T-helper 9 cell (primary cell): ENCODE results near the gene BCL6B.

Experiments
- DNase-seq: peaks from one replicate; pipeline ENCODE4 v3.0.0-alpha.2; 2020

The BCL6B gene

DNA sequence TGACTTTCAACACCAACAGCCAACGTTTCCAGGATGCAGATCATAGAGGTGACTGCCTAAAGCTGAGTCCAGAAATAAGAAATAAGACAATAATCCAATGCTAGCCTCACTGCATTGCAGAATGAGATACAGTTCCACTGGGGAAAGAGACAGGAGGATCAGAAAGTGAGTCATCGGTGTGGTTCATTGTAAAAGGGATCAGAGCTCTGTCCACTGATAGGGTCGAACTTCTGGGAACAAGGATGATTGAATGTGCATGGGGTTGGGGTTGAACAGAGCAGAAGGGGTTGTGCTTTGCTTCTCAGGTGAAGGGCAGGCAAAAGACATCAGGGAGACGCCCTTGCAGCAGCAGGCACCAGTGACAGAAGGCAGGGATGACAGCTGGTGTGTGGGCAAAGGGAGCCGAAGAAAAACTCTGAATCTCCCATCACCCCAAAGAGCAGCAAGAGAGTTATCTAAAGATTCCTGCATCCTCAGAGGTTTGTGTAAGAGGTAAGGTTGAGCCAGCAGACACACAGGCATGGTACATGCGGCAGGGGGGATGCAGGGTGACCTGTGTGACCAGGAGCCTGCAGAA, 40.8 kb downstream of the BCL6B start:
- no peak for DNase-seq

GRCh38 chr17:7064261-7064660, 41.4 kb downstream of the BCL6B start:
- no peak for DNase-seq

- no peak for DNase-seq
Measured at GRCh38 chr17:7067198-7067597, 44.3 kb downstream of the BCL6B start.

DNA sequence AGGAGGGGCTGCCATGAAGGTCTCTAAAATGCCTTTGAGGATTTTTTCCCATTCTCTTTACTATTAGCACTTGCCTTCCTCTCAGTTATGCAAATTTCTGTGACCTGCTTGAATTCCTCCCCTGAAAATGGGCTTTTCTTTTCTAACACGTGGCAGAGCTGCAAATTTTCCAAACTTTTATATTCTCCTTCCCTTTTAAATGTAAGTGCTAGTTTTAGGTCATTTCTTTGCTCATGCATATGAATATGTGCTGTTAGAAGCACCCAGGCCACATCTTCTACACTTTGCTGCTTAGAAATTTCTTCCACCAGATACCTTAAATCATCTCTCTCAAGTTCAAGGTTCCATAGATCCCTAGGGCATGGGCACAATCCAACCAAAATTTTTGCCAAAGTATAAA, 45.4 kb downstream of the BCL6B start:
- no peak for DNase-seq

DNA sequence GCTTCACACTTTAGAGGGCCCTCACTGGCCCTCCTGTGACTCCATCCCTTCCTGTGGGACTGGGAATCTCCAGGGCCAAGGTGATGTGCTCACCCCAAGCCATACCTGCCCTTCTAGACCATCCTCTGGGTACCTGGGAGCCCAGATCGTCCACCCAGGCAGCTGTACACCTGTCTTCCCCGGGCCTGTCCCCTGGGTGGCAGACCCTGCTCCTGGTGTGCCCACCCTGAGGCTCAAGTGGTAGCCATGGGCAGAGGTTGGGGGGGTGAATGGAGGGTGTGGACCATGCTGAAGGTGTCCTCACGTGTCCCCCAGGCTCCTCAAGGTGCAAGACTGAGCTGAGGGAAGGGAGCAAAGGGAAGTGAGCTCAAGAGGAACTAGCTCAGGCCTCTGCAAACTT, 47.9 kb downstream of the BCL6B start:
- no peak for DNase-seq

- no peak for DNase-seq
Measured at GRCh38 chr17:7072406-7072805, 49.6 kb downstream of the BCL6B start.

- no peak for DNase-seq
Measured at GRCh38 chr17:7074931-7075330, 52.1 kb downstream of the BCL6B start.

DNA sequence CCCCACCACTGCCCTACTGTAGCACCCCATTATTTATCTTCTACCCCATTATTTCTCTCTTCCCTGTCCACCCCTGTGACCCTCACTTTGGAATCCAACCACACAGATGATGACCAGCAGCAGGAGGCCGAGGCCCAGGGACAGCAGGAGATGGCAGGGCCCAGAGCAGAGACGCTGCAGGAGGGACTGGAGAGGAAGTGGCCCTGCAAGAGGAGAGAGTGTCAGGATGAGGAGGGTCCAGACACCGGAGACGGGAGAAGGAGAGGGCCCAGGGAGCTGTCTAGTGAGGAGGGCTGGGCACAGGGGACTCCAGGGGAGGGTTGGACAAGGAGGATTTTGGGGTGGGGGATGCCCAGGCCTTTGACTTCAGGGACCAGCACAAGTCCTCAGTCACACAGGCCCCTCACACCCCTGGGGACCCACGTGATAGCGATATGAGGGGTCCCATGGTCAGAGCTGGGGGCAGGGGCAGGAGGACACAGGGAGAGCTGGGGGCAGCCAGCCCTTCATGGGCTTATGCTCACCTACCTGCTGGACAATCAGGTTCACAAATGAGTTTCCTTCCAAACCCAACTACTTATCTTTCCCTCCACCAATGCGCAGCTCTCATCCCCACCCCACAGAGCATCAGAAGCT, 55.2 kb downstream of the BCL6B start:
- DNase-seq: no peak

DNA sequence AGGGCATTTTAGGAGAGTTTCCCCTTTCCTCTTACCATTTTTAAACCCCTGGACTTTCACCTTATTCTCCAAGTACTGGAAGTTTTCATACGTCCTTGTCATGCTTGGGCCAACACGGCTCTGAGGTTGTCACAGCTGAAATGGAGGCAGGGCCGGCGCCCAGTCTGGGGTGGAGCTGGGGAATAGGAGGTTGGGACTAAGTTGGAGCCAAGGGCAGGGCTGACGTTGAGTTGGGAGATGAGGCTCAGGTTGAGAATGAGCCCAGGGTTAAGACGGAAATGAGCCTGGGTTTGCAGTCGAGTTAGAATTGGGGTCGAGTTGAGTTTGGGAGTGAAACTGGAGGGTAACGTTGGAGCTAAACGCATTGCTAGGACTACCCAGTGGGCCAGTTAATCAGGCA, 55.9 kb downstream of the BCL6B start:
- no peak for DNase-seq
